ENCODE results near the gene KIZ.
"Not testable (repeated sequence)": the region's sequence is repeated elsewhere in the genome, so short reads cannot be mapped to it uniquely, and the experiment has no call there.

KIZ gene

DNA sequence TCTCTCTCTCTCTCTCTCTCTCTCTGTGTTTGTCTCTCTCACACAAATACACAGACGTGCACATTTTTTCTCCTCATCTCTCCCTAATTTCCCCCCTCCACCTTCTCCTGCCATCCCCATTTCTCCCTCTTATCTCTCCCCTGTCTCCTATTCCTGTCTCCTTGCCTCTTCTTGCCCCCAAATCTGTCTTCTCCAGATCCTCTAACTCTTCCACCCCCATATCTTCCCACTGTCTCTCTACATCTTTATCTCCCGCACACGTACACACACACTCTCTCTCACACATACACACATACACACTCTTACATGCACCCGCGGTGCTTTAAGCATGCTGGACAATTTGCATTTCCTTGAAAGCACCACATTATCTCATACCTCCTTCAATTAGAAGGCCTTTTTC is 15.9 kb downstream of the KIZ start:
- DNase-seq = no peak

DNA sequence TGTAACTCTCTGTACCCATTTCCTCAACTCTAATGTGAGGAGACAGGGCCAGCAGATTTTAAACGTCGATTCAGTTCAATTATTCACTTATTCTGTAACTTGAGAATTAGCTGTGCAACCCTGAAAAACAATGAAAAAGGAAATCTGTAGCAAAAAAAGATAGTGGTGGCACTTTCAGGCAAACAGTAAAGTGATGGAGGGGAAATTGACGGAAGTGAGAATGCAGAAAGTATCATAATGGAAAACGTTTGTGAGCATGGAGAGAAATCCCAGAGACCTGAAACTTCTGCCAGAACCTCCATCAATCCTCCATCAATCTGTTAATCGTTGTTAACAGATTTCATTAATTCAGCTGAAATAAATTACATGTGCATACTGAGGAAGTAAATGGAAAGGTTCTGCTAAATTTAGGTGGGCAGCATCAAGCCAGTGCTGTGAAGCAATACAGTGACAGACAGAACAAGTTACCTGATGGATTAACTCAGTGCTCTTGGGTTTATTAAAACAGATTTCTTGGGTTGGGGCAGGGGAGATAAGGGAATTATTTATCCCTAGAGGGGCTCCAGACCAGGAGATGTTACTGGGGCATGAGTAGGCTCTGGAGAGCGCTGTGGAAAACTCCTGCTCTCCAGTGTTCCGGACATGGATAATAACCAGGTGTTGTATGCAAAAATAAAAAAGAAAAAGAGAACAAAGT is 17.5 kb downstream of the KIZ start:
- no peak for DNase-seq

DNA sequence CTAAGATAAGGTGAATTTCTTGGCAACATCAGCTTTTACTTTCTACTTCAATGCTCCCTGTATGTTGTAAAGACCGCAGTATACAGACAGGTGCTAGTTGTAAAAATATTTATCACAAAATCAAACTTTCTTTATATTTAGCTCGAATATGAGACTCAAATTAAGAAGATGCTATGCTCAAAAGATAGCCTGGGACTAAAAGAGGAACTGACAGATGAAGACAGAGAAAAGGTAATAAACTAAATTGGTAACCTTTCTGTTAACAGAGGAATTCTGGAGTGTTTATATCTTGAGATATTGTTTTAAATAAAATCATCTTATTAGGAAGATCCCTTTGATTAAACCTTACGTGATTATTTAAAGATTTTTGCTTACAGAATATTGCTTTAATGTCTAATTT is 19.5 kb downstream of the KIZ start:
- no peak for DNase-seq

DNA sequence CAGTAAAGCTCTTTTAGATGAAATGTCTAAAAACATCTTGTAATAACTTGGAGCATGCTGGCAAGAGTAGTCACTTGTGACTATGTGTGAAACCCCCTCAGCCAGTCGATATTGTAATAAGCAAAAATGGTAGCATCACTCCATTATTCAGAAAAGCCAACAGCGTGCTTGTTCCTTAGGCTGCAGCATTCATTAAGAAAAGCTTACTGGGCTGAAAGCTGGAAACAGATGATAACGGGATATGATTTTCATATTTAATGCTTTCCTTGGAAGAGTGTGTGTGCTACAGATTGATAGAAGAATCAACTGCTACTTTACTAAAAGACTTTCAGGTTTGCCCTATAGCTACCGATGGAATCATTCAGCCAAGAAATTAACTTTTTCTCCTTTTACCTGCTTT is 20.3 kb downstream of the KIZ start:
- no peak for DNase-seq

DNA sequence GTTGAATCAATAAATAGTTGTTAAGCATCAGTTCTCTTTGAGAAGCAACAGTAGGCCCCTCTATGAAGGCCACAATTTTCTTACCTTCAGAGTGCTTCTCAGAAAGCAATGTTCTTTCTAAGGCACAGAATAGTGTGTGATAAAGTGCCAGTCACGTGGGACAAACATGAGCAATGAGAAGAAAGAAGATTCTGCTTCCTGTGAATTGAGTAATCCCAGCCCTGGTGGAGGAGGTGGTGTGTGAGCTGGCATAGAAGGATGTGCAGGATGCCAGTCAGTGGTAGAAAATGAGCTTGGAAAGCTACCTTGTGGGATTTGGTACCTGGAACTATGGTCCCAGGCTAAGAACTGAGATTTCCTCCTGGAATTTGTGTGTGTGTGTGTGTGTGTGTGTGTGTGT is 21.7 kb downstream of the KIZ start:
- DNase-seq = no peak

DNA sequence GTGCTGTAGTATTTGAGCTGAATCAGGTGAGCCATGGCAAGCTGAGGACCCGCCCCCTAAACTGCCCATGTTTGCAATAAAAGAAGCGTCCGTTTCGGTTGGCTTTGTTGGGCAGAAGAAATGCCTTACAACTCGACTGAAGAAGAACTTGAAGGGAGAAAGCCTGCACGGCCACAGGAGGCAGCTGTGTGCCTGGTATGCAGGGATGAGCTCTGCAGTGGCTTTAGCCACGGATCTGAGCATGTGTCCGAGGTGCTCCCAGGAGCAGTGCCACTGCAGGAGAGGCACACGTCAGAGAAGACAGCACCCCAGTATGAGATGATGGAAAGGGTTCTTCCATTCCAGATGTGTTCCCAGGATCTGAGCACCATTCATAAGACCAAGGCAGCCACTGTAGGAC is 23.5 kb downstream of the KIZ start:
- DNase-seq = no peak

DNA sequence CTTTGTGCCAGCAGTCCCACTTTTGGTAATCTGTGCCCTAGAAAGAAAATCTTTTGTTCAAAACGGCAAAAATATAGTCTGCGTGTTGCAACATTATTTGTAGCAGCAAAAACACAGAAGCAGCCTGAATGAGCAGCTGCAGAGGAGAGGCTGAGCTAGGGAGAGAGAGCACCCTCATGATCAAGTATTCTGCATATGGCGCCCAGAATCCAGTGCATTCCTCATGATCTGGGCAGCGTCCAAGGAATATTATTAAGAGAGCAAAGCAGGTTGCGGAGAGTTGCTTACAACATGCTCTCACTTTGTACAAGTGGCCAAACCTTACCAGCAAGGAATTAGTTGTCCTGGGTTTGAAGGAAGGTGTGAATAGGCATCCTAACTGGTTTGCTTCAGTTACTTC is 25.9 kb downstream of the KIZ start:
- DNase-seq = no peak

DNA sequence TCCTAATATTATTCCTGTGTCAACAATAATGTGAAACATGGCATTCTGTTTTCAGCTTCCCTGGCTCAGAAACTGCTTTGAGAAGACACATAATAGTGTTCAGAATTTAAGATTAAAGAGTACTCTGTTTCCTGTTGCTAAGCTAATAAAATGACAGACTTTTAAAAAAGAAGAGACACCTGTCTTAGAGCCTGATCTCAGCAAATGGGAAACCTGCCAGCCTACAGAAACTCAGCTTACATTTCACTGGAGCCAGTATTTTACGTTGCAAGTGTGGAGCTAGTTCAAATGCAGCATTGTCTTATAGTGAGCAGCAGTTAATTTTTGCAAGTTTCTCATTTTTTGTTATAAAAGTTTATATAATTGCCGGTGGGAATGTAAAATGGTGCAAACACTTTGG is 28.8 kb downstream of the KIZ start:
- no peak for DNase-seq

DNA sequence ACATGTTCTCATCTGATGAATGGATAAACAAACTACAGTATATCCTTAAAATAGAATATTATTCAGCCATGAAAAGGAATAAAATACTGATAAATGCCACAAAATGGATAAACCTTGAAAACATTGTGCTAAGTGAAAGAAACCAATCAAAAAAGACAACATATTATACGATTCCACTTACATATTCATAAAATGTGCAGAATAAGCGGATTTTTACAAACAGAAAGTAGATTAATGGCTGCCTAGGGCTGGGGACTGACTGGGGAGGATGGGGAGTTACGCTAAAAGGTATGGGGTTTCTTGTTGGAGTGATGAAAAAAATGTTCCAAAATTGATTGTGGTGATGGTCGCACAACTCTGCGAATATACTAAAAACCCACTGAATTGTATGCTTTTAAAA is 29.4 kb downstream of the KIZ start:
- DNase-seq = no peak

DNA sequence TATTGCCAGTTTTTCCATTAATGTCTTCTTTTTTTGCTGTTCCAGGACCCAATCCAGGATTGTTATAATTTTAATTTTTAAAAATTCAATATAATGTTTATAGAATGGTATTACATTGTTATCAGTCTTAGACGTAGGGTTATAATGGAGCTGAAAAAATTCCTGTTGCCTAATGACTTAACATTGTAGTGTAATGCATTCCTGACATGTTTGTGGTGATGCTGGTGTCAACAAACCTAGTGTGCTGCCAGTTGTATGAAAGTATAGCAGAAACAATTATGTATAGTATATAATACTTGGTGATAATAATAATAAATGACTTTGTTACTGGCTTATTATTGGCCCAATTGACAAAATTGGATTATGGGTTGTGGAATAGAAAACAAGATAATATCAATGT is 30.4 kb downstream of the KIZ start:
- no peak for DNase-seq

DNA sequence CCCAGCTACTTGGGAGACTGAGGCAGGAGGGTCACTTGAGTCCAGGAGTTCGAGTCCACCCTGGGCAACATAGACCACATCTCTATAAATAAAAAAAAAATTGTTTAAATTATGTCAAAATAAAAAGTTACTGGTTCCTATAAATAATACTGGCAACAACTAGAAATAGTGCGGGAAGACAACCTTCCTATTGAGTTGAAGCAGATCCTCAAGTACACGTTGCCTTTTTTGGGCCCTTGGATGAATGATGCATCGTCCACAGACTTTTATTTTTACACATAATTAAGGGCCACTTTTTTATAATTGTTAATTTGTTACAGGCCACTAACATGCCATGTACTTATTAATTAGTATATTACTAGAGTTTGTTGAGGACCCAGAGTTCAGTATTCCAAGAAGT is 31.1 kb downstream of the KIZ start:
- DNase-seq = no peak

DNA sequence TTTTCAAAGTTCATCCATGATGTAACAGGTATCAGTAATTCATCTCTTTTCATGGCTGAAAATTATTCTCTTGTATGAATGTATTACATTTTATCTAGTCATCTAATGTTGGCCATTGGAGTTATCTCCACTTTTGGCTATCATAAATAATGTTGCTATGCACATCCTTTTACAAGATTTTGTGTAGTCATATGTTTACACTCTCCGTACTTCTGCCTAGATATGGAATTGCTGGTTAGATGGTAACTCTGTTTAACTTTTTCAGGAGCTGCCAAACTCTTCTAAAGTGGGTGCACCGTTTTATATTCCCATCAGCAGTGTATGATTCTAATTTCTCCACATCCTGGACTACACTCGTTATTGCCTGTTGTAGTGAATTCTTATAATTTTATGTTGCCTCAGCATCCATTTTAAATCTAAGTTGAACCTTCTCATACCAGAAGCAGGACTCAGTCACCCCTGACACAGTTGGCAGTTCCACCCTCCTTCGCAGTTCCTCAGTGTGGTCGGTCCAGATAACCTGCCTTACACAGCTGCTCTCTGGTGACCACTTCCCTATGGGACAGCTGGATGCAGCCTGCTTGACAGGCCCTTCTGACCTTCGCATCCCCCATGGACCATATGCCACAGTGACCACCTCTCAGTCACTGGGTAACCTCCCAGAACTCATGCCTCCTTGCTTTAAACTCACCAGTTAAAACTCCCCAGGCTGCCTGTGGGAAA is 33.9 kb downstream of the KIZ start:
- DNase-seq = no peak

DNA sequence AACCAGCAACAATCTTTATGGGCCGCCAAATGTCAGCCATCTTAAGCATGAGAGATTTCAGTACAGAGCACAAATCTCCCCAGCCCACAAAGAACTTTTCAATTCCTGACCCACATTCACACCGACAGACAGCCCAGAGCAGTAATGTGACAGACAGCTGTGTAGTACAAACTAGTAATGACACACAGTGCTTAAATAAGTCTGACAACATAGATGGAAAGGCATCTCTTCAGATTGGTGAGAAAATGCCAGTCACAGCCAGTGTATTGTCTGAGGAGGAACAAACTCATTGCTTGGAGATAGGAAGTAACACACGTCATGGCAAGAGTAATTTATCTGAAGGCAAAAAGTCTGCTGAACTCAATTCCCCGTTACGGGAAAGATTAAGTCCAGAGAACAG is 36.0 kb downstream of the KIZ start:
- no peak for DNase-seq

DNA sequence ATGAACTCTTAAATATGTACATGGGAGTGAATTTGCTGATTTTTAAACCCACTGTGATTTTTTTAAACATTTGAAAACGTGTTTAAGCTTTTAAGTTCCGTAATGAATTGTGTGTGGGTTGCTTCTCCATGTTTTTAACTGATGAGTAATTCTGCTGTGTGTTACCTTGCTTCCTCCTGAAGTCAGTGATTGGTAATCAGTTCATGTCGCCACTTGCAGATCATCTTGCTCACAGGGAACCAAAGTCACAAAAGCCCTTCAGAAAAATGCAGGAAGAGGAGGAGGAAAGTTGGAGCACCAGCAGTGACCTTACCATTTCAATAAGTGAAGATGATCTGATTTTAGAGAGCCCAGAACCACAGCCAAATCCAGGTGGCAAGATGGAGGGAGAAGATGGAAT is 36.7 kb downstream of the KIZ start:
- no peak for DNase-seq

DNA sequence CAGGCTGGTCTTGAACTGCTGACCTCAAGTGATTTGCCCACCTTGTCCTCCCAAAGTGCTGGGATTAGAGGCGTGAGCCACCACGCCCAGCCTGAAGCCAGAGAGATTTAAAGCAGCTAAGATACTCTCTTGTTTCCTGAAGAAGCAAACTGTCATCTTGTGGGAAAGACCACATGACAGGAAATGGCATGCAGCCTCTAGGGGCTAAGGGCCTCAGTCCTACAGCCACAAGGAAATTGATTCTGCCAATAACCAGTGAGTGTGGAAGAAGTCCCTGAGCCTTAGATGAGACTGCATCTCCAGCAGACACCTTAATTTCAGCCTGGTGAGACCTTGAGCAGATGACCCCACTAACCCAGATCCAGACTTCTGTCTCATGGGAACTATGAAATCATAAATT is 40.9 kb downstream of the KIZ start:
- no peak for DNase-seq

DNA sequence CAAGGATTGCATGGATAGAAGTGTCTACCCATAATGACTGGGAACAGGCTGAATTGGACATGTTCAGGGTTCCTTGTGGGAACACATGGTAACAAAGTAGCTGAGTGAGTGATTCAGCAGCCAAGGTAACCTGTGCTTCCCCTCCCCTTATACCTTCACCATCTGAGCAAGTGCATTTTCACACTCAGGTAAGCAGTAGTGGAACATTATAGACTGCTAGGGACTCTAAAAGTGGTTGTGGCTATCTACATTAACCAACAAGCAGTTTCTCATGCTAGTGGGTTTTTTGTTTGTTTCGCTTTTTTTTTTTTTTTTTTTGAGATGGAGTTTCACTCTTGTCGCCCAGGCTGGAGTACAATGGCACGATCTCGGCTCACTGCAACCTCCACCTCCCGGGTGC is 41.4 kb downstream of the KIZ start:
- no peak for DNase-seq

DNA sequence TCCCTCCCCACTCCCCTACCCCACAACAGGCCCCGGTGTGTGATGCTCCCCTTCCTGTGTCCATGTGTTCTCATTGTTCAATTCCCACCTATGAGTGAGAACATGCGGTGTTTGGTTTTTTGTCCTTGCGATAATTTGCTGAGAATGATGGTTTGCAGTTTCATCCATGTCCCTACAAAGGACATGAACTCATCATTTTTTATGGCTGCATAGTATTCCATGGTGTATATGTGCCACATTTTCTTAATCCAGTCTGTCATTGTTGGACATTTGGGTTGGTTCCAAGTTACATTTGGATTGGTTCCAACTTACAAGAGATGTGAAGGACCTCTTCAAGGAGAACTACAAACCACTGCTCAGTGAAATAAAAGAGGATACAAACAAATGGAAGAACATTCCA is 42.2 kb downstream of the KIZ start:
- not testable (repeated sequence) for DNase-seq

DNA sequence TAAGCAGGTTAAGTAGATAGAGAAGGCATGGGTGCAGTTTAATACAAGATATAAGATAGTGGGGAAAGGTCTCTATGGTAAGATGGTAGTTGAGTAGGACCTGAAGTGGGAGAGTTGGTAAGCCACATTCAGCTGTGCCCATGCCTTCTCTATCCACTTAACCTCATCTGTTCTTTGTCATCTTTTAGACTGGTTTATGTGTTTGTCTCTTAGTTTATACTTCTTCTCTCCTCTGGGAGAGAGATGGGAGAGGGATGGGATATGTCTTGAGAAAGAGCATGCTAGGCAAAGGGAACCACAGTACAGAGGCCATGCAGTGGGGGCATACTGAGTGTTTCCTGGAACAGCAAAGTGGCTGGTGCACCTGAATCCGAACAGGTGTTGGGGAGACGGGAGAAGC is 46.7 kb downstream of the KIZ start:
- no peak for DNase-seq

DNA sequence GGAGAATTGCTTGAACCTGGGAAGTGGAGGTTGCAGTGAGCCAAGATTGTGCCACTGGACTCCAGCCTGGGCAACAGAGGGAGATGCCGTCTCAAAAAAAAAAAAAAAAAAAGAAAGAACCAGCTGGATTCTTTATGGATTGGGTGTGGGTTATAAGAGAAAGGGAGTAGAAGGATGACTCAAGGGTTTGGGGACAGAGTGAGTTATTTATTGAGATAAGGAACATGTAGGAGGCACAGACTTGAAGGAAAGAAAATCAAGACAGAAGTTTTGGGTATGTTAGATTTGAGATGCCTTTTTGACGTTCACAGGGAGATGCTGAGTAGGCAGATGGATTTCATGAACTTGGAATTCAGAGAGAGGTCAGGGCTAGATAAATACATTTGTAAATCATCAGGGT is 47.6 kb downstream of the KIZ start:
- no peak for DNase-seq

DNA sequence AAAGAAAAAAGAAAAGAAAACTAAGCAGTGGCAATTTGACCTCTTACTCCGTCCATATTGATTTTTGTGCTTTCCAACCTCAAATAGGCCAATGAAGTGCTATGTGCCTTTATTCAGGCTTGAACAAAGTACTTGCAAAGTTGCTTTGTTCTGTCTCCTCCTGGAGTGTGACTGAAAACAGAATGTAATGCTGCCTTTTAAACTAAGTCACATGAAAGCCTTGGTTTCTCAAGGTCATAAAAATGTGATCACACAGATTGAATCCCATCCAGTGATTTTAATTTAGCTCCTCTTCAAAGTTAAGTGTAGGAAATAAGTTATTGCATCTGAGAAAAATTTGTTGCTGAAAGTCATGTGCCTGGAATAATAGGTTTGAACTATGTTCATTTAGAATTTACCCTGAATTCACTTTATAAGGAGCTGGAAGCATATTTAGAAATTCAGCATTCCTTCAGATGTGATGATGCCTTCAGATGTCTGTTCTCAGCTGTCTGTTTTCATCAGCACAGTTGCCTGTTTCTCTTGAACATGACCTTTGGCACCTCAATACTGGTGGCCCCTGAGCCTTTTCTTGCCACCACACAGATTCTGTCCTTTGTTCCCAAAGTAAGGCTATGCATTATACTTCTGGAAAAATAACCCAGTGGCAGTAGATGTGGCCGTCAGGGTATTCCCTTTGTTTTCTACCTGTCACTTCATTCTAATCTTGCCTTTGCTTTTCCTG is 48.8 kb downstream of the KIZ start:
- DNase-seq = no peak

DNA sequence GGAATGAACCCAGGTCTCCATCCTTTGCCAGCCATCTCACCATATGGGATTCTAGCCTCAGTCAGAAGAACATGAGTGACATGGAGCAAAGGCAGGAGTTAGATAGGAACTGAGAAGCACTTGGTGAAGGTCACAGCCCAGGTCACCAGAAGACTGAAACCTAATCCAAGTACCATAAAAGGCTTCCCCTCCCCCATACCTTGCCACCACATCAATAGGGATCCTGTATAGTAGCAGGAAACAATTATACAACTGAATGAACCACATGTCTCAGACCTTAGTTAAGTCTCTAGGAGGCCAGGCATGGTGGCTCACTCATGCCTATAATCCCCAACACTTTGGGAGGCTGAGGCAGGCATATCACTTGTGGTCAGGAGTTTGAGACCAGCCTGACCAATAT is 49.6 kb downstream of the KIZ start:
- no peak for DNase-seq

DNA sequence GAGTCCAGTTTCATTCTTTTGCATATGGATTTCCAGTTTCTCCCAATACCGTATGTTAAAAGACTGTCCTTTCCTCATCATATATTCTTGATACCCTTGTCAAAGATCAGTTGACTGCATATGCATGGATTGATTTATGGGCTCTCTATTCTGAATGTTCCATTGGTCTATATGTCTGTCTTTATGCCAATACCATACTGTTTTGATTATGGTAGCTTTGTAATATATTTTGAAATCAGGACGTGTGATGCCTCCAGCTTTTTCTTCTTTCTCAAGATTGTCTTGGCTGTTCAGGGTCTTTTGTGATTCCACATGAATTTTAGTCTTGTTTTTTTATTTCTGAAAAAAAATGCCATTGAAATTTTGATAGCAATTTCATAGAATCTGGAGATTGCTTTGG is 51.9 kb downstream of the KIZ start:
- no peak for DNase-seq

DNA sequence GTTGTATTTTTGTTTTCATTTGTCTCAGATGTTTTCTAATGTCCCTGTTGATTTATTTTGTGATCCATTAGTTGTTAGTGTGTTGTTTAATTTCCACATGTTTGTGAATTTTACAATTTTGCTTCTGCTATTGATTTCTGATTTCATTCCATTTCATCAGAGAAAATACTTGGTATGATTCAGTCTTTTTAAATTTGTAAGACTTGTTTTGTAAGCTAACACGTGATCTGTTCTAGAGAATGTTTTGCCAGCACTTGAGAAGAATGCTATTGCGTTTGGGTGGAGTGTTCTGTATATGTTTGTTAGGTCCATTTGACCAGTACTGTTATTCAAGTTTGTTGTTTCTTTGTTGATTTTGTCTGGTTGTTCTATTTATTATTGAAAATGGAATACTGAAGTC is 53.9 kb downstream of the KIZ start:
- no peak for DNase-seq

DNA sequence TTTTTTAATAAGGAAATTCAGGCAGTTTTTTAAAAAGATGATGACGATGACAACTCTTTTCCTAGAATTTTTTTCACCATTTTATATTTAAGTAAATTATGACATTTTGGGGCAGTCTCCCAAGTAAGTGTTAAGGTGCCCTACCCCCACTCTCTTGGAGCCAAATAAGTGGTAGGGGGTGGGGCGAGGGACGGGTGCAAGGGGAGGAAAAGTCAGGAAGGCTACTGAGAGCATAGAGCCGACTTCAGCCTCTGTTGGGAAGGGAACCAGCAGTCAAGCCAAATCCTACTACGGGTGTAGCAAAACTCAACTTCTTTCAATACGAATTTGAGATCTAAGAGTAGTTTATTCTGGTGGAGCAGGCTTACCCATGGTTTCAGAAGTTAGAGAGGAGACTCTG is 54.4 kb downstream of the KIZ start:
- DNase-seq = no peak
